Loucy (cell line): ENCODE data around the gene SDC3.

Experiments used
- H2AFZ ChIP-seq: fragments of 200-600 bp; sonication (generic); 2 replicates; pipeline ENCODE4 v1.6.0; 2016; ENCODE audit warnings: antibody characterized with exemption, mild to moderate bottlenecking, low read length, moderate library complexity
- H3F3A ChIP-seq: fragments of 200-600 bp; 2 replicates; pipeline ENCODE4 v1.6.0; 2016; ENCODE audit warnings: antibody characterized with exemption, low read depth, mild to moderate bottlenecking
- H3K27me3 ChIP-seq: fragments of 200-600 bp; sonication (generic); 2 replicates; pipeline ENCODE4 v1.6.1; 2014; ENCODE audit warnings: low read length, mild to moderate bottlenecking; ENCODE audit not compliant: insufficient read depth, poor library complexity, severe bottlenecking
- H3K36me3 ChIP-seq: fragments of 200-600 bp; sonication (generic); 2 replicates; pipeline ENCODE4 v1.6.1; 2016; ENCODE audit warnings: low read length; ENCODE audit not compliant: insufficient read depth
- H3K4me1 ChIP-seq: fragments of 200-600 bp; sonication (generic); 2 replicates; pipeline ENCODE4 v1.5.1; 2014; ENCODE audit warnings: low read length, mild to moderate bottlenecking; ENCODE audit not compliant: insufficient read depth, poor library complexity, severe bottlenecking
- H3K4me2 ChIP-seq: fragments of 200-600 bp; sonication (generic); 2 replicates; pipeline ENCODE4 v1.6.0; 2014; ENCODE audit warnings: antibody characterized with exemption, low read length, low read depth, mild to moderate bottlenecking; ENCODE audit not compliant: poor library complexity, severe bottlenecking
- H3K4me3 ChIP-seq: fragments of 200-600 bp; sonication (generic); 2 replicates; pipeline ENCODE4 v1.5.1; 2014; ENCODE audit warnings: low read length, mild to moderate bottlenecking, mixed read lengths; ENCODE audit not compliant: poor library complexity, severe bottlenecking
- H3K79me2 ChIP-seq: fragments of 200-600 bp; sonication (generic); 2 replicates; pipeline ENCODE4 v1.6.1; 2014; ENCODE audit warnings: low read length; ENCODE audit not compliant: insufficient read depth
- H3K9ac ChIP-seq: fragments of 200-600 bp; sonication (generic); 2 replicates; pipeline ENCODE4 v1.6.0; 2014; ENCODE audit warnings: mild to moderate bottlenecking, low read depth, low read length, moderate library complexity; ENCODE audit not compliant: poor library complexity, severe bottlenecking
- H3K9me2 ChIP-seq: fragments of 200-600 bp; sonication (generic); replicated peaks from 2 replicates; pipeline ENCODE4 v1.6.1; 2016; ENCODE audit warnings: low read depth, low read length, mixed read lengths
- H3K9me3 ChIP-seq: fragments of 200-600 bp; sonication (generic); 2 replicates; pipeline ENCODE4 v1.6.1; 2014; ENCODE audit warnings: mild to moderate bottlenecking, antibody characterized with exemption, low read length, low read depth; ENCODE audit not compliant: insufficient read depth
- H4K20me1 ChIP-seq: fragments of 200-600 bp; sonication (generic); 2 replicates; pipeline ENCODE4 v1.6.0; 2014; ENCODE audit warnings: antibody characterized with exemption, low read length, mild to moderate bottlenecking; ENCODE audit not compliant: insufficient read depth, poor library complexity, severe bottlenecking
- CTCF ChIP-seq: fragments of 200-600 bp; sonication (generic); conservative IDR thresholded peaks from 2 replicates; pipeline ENCODE4 v1.5.1; 2014; ENCODE audit warnings: mild to moderate bottlenecking, antibody characterized with exemption, low read length
- EZH2phosphoT487 ChIP-seq: fragments of 200-600 bp; IDR thresholded peaks from 2 replicates; pipeline ENCODE4 v1.6.1; 2018; ENCODE audit warnings: antibody characterized with exemption, mild to moderate bottlenecking, moderate library complexity, borderline replicate concordance

SDC3 gene

GRCh38 chr1:30953685-30954084, 45.1 kb upstream of the SDC3 start:
- Histone ChIP-seq H3K4me3 (no peak overlapping the region), H3K36me3 (peaks cover 92% of the 10 kb centered on the region), H3K79me2 (peaks cover 22% of the 10 kb centered on the region), H3K9me3 (no peaks in the 10 kb centered on the region), H4K20me1 (peaks cover 43% of the 10 kb centered on the region), H3K4me2 (no peak overlapping the region), H3K27me3 (no peaks in the 10 kb centered on the region), H3K4me1 (no peaks in the 10 kb centered on the region), H3K9me2 (no peaks in the 10 kb centered on the region), H2AFZ (no peak overlapping the region), H3K9ac (no peak overlapping the region), H3F3A (no peaks in the 10 kb centered on the region)
- TF ChIP-seq CTCF (no peak), EZH2phosphoT487 (no peak)

- H3K27me3 ChIP-seq = no peaks in the 10 kb centered on the region
Measured at GRCh38 chr1:30952098-30952497, 43.5 kb upstream of the SDC3 start.

DNA sequence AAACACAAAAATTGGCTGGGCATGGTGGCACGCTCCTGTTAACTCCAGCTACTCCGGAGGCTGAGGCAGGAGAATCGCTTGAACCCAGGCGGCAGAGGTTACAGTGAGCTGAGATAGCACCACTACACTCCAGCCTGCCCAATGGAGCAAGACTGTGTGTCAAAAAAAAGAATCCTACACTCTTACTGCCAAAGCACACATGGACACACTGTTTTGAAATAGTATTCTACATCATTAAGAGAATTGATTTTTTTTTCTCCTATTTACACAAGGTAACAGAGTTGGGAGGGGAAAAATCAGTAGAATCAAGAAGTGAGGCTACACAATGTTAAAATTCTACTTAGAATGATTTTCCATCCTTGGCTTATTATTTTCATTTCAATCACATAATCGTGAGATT, 42.1 kb upstream of the SDC3 start:
- peaks cover 86% of the 10 kb centered on the region for H3K36me3 ChIP-seq
- no peaks in the 10 kb centered on the region for H3K9me2 ChIP-seq
- H4K20me1 ChIP-seq = peaks cover 26% of the 10 kb centered on the region
- H3K27me3 ChIP-seq = no peaks in the 10 kb centered on the region
- peaks cover 6% of the 10 kb centered on the region; the same call in 1 of the 2 replicates for H3K79me2 ChIP-seq
- H3K9ac ChIP-seq = no peak overlapping the region
- no peak overlapping the region for H2AFZ ChIP-seq
- H3K4me1 ChIP-seq = no peaks in the 10 kb centered on the region
- no peaks in the 10 kb centered on the region for H3F3A ChIP-seq
- TF ChIP-seq EZH2phosphoT487 = no peak
- no peak for TF ChIP-seq CTCF
- H3K4me2 ChIP-seq = no peak overlapping the region
- H3K4me3 ChIP-seq = no peak overlapping the region
- no peaks in the 10 kb centered on the region for H3K9me3 ChIP-seq

More at GRCh38 chr1:30952098-30952497, 43.5 kb upstream of the SDC3 start:
- Histone ChIP-seq H3K9me2 (no peaks in the 10 kb centered on the region), H3K36me3 (peaks cover 92% of the 10 kb centered on the region), H4K20me1 (peaks cover 33% of the 10 kb centered on the region), H3K9me3 (no peaks in the 10 kb centered on the region), H3K79me2 (peaks cover 15% of the 10 kb centered on the region), H3K9ac (no peak overlapping the region), H3K4me3 (no peak overlapping the region), H3K4me1 (no peaks in the 10 kb centered on the region), H2AFZ (no peak overlapping the region), H3K4me2 (no peak overlapping the region), H3F3A (no peaks in the 10 kb centered on the region)
- TF ChIP-seq CTCF = no peak
- TF ChIP-seq EZH2phosphoT487 = no peak
